ENCODE results near the gene ELMO3. TPM values are rescaled to one million over a fixed set of nuclear protein-coding genes. Genes with fewer than 3 reads are reported as not detected.
A peak's percentile ranks its signal among the peaks of the same experiment; 100 is the strongest.

The ELMO3 gene
- total and polyA plus RNA-seq, 2 of the 4 experiments (the other 2 are of a cell fraction) = 0.36 to 1.6 TPM

DNA sequence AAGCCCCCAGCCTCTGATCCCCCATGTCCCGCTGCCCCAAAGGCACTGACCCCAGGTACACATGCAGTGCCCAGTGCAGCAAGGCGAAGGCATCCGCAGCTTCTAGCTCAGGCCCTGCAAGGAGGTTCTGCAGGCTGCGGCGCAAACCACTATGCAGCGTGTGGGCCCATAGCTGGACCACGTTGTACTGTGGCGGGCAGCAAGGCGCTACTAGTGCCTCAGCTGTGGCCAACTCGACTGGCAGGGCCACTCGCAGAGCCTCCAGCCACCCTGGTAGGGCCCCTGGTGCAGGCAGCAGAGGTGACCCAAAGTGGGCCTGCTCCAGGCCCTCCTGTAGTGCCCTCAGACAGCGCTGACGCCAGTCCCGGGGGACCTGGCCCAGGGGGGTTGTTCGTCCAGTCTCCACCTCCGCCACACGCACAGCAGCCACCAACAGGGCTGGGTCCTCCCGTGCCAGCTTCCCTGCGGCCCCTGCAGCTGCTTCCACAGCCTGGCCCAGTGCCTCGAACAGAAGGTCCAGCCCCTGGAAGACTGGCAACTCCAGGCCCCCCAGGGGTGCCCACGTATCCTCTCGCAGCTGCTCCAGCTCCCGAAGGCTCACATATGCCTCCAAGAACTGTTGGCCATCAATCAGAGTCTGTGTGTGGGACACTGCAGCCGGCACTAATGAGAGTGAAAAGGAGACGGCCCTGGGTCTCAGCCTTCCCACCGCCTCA lies 11.6 kb upstream of the ELMO3 start:
- 75% methylated on average over 12 of the region's 26 CpGs; no CpG with 5 or more reads in 1 of the 2 experiments for WGBS, 2 experiments (ENCODE audit: extremely low coverage in 2 of 2, insufficient read length in 1 of 2)
- Histone ChIP-seq H4K20me1 (ENCODE audit: insufficient read depth, low read length) (peaks cover 6% of the 10 kb centered on the region), H2AFZ (replicated peaks; ENCODE audit: low read length, poor library complexity) (no peak overlapping the region), H3K4me3 (ENCODE audit: insufficient read depth, low read depth, low read length) (no peak overlapping the region), H3K23ac (ENCODE audit: low read depth, low read length) (no peak overlapping the region), H3K79me1 (ENCODE audit: low read depth in 1 of 2, low read length in 2 of 2) (peaks cover 11 to 19% of the 10 kb centered on the region in 2 experiments), H4K8ac (ENCODE audit: low read depth in 2 of 2, low read length in 2 of 2) (no peak overlapping the region), H4K91ac (ENCODE audit: insufficient read depth, low read depth, low read length) (no peak overlapping the region), H3K36me3 (ENCODE audit: control insufficient read depth, insufficient read depth, low read length) (no peaks in the 10 kb centered on the region), H3K9ac (ENCODE audit: low read depth, low read length) (no peak overlapping the region), H2BK15ac (ENCODE audit: low read depth, low read length) (no peak overlapping the region), H3K4me1 (ENCODE audit: control insufficient read depth, insufficient read depth, low read length) (peaks cover 13% of the 10 kb centered on the region), H3K14ac (replicated peaks; ENCODE audit: low read depth, low read length) (no peak overlapping the region), H2BK120ac (ENCODE audit: low read depth, low read length) (no peak overlapping the region), H3K4ac (ENCODE audit: low read depth, low read length) (no peak overlapping the region), H3K27me3 (ENCODE audit: control insufficient read depth, insufficient read depth, low read length) (no peaks in the 10 kb centered on the region), H2AK5ac (ENCODE audit: low read depth, low read length) (no peak overlapping the region), H2BK20ac (ENCODE audit: low read depth, low read length) (no peak overlapping the region), H3K56ac (ENCODE audit: extremely low read depth, insufficient read depth, low read length) (no peak overlapping the region), H2BK5ac (ENCODE audit: low read depth, low read length, poor library complexity, severe bottlenecking) (no peak overlapping the region), H4K5ac (ENCODE audit: low read depth, low read length) (no peak overlapping the region), H3K27ac (ENCODE audit: insufficient read depth, low read length) (no peak overlapping the region), H3K9me3 (ENCODE audit: control insufficient read depth, insufficient read depth, low read length) (no peaks in the 10 kb centered on the region), H3K18ac (ENCODE audit: low read depth, low read length) (no peak overlapping the region), H2AK9ac (replicated peaks; ENCODE audit: low read depth, low read length, poor library complexity) (peak overlapping the region; percentile 29), H3K9me1 (ENCODE audit: insufficient read depth, low read length) (peaks cover 19% of the 10 kb centered on the region), H3K4me2 (ENCODE audit: low read depth, low read length) (no peak overlapping the region)
- ChIA-PET POLR2A (ENCODE audit: unreplicated experiment) (no interaction called here), CTCF (no interaction called here)
- TF ChIP-seq MAFK (IDR thresholded peaks at IDR 0.05; ENCODE audit: low read depth, low read length) (no peak), NFE2L2 (IDR thresholded peaks at IDR 0.05; ENCODE audit: low read depth, low read length) (no peak), RCOR1 (IDR thresholded peaks at IDR 0.05; ENCODE audit: insufficient replicate concordance, low read length) (no peak), RAD21 (IDR thresholded peaks at IDR 0.05; ENCODE audit: low read length) (no peak), FOS (IDR thresholded peaks at IDR 0.05; ENCODE audit: low read depth, low read length) (no peak), MXI1 (IDR thresholded peaks at IDR 0.05; ENCODE audit: borderline replicate concordance, low read depth, low read length) (no peak), RFX5 (IDR thresholded peaks at IDR 0.05; ENCODE audit: low read depth, low read length) (no peak), SMC3 (IDR thresholded peaks at IDR 0.05; ENCODE audit: low read depth, low read length) (no peak), BHLHE40 (IDR thresholded peaks at IDR 0.05; ENCODE audit: low read depth, low read length) (no peak)
- TF ChIP-seq, protein P1, sequence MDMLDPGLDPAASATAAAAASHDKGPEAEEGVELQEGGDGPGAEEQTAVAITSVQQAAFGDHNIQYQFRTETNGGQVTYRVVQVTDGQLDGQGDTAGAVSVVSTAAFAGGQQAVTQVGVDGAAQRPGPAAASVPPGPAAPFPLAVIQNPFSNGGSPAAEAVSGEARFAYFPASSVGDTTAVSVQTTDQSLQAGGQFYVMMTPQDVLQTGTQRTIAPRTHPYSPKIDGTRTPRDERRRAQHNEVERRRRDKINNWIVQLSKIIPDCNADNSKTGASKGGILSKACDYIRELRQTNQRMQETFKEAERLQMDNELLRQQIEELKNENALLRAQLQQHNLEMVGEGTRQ (IDR thresholded peaks at IDR 0.05; ENCODE audit: low read depth, low read length) = no peak
- DNase-seq (no peak), ATAC-seq (ENCODE audit: low read depth) (no peak)
- intact Hi-C loops (cut with micrococcal nuclease) (loop anchor here (10.0 kb wide), 1 partner anchor 173 kb away; no protein-coding TSS in a partner anchor), in situ Hi-C loops (cut with MboI; ENCODE audit: low sequenced_read_pairs) (no loop called here), dilution Hi-C loops (cut with HindIII; ENCODE audit: low sequenced_read_pairs, unreplicated experiment) (no loop called here)
- no TSS peak for BruUV-seq (replicated peaks)

Data from IMR-90 (cell line).